ENCODE data around the gene WNT3A.
A peak's percentile ranks its signal among the peaks of the same experiment; 100 is the strongest.

The WNT3A gene

GRCh38 chr1:228072658-228073043 lies 65.9 kb downstream of the WNT3A start:
- DNase-seq = no peak

- no peak for DNase-seq
Measured at GRCh38 chr1:228073061-228073856, 66.5 kb downstream of the WNT3A start.

- no peak for DNase-seq
Measured at GRCh38 chr1:228073857-228074545, 67.2 kb downstream of the WNT3A start.

GRCh38 chr1:228074954-228075730 lies 68.3 kb downstream of the WNT3A start:
- no peak for DNase-seq

- DNase-seq = no peak
Measured at GRCh38 chr1:228075801-228076271, 69.0 kb downstream of the WNT3A start.

GRCh38 chr1:228076796-228077430 lies 70.1 kb downstream of the WNT3A start:
- DNase-seq = no peak

GRCh38 chr1:228077565-228078330 lies 71.0 kb downstream of the WNT3A start:
- no peak for DNase-seq

- no peak for DNase-seq
Measured at GRCh38 chr1:228079013-228079412, 72.2 kb downstream of the WNT3A start.

- no peak for DNase-seq
Measured at GRCh38 chr1:228079601-228080263, 72.9 kb downstream of the WNT3A start.

GRCh38 chr1:228081144-228081543 lies 74.3 kb downstream of the WNT3A start:
- DNase-seq = no peak

GRCh38 chr1:228081578-228082213 lies 74.9 kb downstream of the WNT3A start:
- no peak for DNase-seq

GRCh38 chr1:228082214-228082917 lies 75.6 kb downstream of the WNT3A start, which contains the start of gene ARF1:
TSS of gene ARF1 (plus strand) at chr1:228082708. CDS start at chr1:228097115, 14,407 bp downstream.
- peak; percentile 85 for DNase-seq

- DNase-seq = no peak
Measured at GRCh38 chr1:228082918-228083870, 76.4 kb downstream of the WNT3A start.

- peak; percentile 35 for DNase-seq
Measured at GRCh38 chr1:228083871-228084278, 77.1 kb downstream of the WNT3A start.

GRCh38 chr1:228084325-228084724 lies 77.5 kb downstream of the WNT3A start:
- DNase-seq = no peak

GRCh38 chr1:228084797-228085196 lies 78.0 kb downstream of the WNT3A start:
- DNase-seq = peak; percentile 15

- DNase-seq = peak; percentile 33
Measured at GRCh38 chr1:228085287-228085951, 78.6 kb downstream of the WNT3A start.

- DNase-seq = peak; percentile 78
Measured at GRCh38 chr1:228087771-228088251, 81.0 kb downstream of the WNT3A start.

All from kidney glomerular epithelial cell (primary cell).